Ovary (tissue), 3 donors: ENCODE data around the gene LZTFL1.

ENCODE experiments used
- EP300 ChIP-seq: sonication (generic); formaldehyde crosslinking; IDR thresholded peaks from one replicate; pipeline ENCODE4 v1.6.1; 2017; ENCODE audit warnings: antibody characterized with exemption
- POLR2A ChIP-seq: fragments of 450-650 bp; IDR thresholded peaks from one replicate; pipeline ENCODE4 v1.6.1; 2017; ENCODE audit warnings: antibody characterized with exemption, mild to moderate bottlenecking, moderate library complexity
- TF ChIP-seq, protein P1 (sequence below), 3 donors: fragments of 450-650 bp in 2 of 3; fragments of 200-600 bp in 1 of 3; IDR thresholded peaks; one replicate each; pipeline versions ENCODE4 v1.5.1 to v1.8.0; 2016 to 2022; ENCODE audit warnings: antibody characterized with exemption in 3 of 3, mild to moderate bottlenecking in 1 of 3
- donor health status: DM: no; HTN: no; CAD: no.

DNA sequence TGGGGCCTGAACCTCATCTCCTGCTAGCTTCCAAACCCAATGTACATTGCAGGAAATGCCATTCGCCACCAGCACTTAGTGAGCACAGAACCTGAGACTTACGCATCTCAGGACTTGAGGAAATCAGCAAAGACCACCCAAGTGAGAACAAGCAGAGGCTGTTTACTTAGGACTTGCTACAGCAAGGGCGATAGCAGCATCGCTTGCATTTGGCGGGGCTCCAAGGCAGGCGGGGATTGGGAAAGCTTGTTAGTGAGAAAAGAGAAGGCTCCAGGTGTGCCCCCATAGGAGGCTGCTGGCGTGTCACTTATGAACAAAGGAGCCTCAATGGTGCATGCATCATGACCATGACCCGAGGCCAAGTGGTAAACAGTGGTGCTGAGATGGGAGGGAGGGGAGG lies 65.3 kb downstream of the LZTFL1 start:
- TF ChIP-seq POLR2A: no peak
- TF ChIP-seq, protein P1, sequence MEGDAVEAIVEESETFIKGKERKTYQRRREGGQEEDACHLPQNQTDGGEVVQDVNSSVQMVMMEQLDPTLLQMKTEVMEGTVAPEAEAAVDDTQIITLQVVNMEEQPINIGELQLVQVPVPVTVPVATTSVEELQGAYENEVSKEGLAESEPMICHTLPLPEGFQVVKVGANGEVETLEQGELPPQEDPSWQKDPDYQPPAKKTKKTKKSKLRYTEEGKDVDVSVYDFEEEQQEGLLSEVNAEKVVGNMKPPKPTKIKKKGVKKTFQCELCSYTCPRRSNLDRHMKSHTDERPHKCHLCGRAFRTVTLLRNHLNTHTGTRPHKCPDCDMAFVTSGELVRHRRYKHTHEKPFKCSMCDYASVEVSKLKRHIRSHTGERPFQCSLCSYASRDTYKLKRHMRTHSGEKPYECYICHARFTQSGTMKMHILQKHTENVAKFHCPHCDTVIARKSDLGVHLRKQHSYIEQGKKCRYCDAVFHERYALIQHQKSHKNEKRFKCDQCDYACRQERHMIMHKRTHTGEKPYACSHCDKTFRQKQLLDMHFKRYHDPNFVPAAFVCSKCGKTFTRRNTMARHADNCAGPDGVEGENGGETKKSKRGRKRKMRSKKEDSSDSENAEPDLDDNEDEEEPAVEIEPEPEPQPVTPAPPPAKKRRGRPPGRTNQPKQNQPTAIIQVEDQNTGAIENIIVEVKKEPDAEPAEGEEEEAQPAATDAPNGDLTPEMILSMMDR (IDR thresholded peaks at IDR 0.05): no peak
- TF ChIP-seq EP300: no peak
